ENCODE measurements around the gene SCNN1A.

Gene SCNN1A

DNA sequence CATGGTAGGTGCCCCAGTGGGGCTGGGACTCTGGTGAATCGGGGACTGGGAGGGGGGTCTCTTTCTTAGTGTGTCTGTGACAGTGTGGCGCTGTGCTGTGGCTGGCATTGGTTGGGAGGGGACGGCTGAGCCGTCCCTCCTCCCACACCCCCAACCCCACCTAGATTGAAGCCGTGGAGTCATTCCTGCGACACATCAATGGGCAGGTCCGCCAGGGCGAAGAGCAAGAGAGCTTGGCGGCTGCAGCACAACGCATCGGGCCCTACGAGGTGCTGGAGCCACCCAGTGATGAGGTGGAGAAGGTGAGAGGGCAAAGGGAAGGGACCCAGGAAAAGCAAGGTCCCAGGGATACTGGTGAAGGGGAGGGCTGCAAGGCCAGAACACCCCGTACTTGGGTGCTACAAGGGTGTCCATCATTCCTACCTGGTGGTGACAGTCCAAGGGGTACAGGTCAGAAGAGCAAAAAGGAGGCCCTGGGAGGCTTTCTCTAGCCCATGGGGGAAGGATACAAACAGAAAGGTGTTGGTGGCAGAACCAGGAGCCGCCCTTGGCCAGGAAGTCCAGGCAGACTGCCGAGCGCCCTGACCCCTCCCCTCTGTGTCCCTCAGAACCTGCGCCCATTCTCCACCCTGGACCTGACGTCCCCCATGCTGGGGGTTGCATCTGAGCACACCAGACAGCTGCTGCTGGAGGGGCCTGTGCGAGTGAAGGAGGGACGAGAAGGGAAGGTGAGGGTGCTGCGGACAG lies 57.5 kb downstream of the SCNN1A start:
- no peak for DNase-seq (ENCODE audit: low read depth)
- H3K4me3 ChIP-seq (ENCODE audit: control insufficient read depth, low read depth, low read length) = no peak overlapping the region
- TF ChIP-seq, protein P1, sequence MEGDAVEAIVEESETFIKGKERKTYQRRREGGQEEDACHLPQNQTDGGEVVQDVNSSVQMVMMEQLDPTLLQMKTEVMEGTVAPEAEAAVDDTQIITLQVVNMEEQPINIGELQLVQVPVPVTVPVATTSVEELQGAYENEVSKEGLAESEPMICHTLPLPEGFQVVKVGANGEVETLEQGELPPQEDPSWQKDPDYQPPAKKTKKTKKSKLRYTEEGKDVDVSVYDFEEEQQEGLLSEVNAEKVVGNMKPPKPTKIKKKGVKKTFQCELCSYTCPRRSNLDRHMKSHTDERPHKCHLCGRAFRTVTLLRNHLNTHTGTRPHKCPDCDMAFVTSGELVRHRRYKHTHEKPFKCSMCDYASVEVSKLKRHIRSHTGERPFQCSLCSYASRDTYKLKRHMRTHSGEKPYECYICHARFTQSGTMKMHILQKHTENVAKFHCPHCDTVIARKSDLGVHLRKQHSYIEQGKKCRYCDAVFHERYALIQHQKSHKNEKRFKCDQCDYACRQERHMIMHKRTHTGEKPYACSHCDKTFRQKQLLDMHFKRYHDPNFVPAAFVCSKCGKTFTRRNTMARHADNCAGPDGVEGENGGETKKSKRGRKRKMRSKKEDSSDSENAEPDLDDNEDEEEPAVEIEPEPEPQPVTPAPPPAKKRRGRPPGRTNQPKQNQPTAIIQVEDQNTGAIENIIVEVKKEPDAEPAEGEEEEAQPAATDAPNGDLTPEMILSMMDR (conservative IDR thresholded peaks at IDR 0.05; ENCODE audit: control insufficient read depth, insufficient read depth, low read depth, low read length) = no peak

DNA sequence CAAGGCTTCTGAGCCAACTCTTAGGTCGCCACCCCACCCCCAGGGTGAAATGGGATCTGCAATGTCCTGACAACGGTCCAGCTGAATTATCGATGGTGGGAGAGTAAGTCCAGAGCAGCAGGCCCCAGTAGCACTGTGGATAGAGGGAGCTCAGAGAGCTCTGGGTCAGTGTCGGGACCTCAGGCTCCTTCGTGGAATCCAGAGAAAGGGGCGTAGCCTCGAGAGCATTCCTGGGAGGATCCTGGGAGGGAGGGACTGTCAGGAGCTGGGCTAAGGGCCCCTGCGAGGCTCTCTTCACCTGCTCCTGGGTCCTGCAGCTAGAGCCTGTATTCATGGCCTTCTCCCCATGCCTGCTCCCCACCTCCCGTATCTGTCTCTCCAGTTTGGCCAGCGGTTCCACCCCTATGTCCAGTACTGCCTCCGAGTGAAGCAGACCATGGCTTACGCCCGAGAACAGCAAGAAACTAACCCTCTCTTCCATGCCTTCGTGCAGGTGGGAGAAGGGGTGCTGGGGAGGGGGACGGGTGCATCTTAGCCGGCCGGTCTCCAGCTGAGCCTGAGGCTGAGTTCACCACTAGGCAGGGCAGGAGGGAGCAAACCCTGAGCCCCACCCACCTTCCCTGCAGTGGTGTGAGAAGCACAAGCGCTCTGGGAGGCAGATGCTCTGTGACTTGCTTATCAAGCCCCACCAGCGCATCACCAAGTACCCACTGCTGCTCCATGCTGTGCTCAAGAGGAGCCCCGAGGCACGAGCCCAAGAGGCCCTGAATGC lies 58.3 kb downstream of the SCNN1A start:
- H3K4me3 ChIP-seq (ENCODE audit: control insufficient read depth, low read depth, low read length) = no peak overlapping the region
- no peak for DNase-seq (ENCODE audit: low read depth)
- TF ChIP-seq, protein P1 (conservative IDR thresholded peaks at IDR 0.05; ENCODE audit: control insufficient read depth, insufficient read depth, low read depth, low read length) = no peak

DNA sequence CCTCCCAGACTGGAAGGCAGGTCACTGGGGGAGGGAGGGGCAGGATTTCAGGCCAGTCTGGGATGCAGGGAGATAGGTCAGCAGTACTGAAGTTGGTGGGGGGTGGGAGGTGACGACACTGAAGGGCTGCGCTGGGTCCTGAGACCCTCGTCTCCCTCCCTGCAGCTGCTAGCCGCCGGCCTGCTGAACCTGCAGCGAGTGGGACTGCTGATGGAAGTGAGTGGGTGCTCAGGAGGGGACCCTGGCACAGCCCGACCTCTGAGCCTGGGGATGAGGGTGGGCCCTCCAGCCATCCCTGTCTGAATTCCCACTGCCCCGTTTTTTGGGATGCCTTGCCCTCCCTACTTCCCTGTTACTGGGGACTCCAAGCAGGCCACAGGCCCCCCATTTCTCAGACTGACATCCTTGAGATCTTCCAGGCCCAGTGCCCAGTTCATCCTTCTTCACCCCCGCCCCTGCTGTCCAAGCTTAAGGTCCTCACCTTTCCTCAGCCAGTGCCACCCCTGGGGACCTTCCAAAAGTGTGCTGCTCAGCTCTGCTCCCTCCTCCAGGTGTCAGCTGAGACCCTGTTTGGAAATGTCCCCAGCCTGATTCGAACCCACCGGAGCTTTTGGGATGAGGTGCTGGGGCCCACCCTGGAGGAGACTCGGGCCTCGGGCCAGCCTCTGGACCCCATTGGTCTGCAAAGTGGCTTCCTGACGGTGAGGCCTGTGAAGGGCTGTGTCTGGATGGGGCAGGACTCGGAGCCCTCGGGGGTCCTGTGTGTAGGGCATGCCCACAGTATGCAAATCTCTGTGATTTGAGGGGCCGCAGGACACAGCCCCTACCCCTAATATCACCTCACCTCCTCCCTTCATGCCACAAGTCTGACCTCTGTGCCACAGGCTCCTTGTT lies 59.4 kb downstream of the SCNN1A start:
- DNase-seq (ENCODE audit: low read depth) = no peak
- H3K4me3 ChIP-seq (ENCODE audit: control insufficient read depth, low read depth, low read length) = no peak overlapping the region
- TF ChIP-seq, protein P1 (conservative IDR thresholded peaks at IDR 0.05; ENCODE audit: control insufficient read depth, insufficient read depth, low read depth, low read length) = no peak

DNA sequence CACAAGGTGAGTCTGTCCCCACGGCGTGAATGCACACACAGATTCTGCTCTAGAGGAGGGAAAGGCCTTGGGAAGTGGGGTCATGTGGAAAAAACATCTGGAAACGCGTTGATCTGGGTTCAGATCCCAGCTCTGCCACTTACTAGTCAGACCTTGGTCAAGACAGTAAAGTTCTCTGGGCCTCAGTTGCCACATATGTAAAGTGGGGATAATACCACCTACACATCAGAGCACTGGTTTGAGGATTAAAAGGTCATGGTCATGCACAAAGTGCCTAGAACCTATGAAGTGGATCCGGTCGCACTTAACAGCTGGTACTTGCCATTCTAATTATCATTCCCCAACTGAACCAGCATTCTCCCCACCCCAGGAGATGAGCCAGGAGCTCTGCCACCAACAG lies 60.2 kb downstream of the SCNN1A start:
- TF ChIP-seq, protein P1 (conservative IDR thresholded peaks at IDR 0.05; ENCODE audit: control insufficient read depth, insufficient read depth, low read depth, low read length) = no peak
- no peak overlapping the region for H3K4me3 ChIP-seq (ENCODE audit: control insufficient read depth, low read depth, low read length)
- no peak for DNase-seq (ENCODE audit: low read depth)

DNA sequence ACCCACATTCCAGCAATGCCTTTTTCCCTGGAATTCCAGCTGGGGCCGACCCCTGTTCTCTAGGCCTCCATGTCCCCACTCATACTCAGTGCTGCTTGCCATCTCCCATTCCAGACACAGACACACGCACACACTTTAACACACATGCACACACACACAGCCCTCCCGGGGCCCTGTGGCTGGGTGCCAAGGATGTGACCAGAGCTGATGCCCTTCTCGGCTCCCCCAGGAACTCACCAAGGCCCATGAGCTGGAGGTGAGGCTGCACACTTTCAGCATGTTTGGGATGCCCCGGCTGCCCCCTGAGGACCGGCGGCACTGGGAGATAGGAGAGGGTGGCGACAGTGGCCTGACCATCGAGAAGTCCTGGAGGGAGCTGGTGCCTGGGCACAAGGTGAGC lies 60.6 kb downstream of the SCNN1A start:
- TF ChIP-seq, protein P1 (conservative IDR thresholded peaks at IDR 0.05; ENCODE audit: control insufficient read depth, insufficient read depth, low read depth, low read length) = no peak
- H3K4me3 ChIP-seq (ENCODE audit: control insufficient read depth, low read depth, low read length) = no peak overlapping the region
- no peak for DNase-seq (ENCODE audit: low read depth)

DNA sequence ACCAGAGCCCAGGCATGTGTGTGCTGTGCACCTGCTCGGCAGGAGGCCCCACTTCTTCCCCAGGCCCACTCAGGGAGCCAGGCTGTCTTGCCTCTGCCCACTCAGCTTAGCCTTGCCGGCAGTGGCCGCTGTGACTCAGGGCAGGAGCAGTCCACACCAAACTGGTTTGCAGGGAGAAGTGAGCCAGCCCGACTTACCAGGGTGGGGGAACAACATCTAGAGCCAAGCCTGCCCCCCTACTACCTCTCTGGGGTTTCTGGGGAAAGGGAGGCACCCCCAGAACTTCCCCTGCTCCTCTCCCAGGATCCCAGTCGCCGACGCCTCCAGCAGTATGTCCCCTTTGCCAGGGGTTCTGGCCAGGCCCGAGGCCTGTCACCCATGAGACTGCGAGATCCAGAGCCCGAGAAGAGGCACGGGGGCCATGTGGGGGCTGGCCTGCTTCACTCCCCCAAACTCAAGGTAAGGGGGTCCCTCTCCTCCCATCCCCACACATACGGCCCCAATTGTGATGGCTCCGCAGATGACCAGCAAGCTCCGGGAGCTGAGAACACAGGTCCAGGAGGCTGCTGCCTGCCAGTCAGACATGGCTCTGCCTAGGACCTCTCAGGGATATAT lies 61.9 kb downstream of the SCNN1A start:
- TF ChIP-seq, protein P1 (conservative IDR thresholded peaks at IDR 0.05; ENCODE audit: control insufficient read depth, insufficient read depth, low read depth, low read length) = no peak
- DNase-seq (ENCODE audit: low read depth) = no peak
- H3K4me3 ChIP-seq (ENCODE audit: control insufficient read depth, low read depth, low read length) = no peak overlapping the region
